ENCODE data around the gene RFTN1. TPM values are rescaled to one million over a fixed set of nuclear protein-coding genes. Genes with fewer than 3 reads are reported as not detected.

RFTN1 gene
- total and polyA plus RNA-seq, 2 experiments from 2014 or later: 3.3 to 7.2 TPM

DNA sequence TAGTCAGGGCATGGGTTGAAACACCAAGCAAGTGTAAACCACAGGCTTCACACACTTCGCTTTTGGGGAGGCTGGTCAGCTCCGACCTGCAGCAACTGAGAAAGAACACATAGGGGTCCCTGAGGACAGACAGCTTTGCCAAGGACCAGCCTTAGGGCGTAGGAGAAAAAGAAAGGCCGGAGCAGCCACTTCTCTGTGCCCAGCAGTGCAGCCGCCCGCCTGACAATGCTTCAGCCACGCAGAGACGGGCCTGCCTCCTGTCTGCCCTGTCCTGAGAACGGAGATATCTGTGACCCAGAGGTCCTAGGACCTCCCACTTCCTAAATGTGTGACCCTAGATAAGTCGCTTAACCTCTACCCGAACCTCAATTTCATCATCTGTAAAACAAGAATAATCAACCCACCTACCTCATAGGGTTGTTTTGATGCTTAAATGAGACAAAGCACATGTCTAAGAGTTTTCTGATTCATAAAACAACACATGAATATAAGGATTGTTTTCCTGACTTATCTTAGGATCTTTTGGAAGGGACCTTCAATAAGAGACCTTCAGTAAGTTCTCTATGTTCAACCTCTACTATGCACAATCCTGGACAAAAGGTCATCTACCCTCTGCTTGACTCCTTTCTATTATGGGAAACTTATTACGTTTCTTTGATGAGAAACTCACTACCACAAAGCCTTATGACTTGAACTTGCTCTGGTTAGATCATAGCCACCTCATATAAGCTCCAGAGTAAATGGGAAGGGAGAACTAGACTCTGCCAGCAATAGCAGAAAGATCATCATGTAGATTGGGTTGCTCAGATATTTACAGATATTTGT, 32.9 kb upstream of the RFTN1 start (continued):
- TF ChIP-seq, protein P1, sequence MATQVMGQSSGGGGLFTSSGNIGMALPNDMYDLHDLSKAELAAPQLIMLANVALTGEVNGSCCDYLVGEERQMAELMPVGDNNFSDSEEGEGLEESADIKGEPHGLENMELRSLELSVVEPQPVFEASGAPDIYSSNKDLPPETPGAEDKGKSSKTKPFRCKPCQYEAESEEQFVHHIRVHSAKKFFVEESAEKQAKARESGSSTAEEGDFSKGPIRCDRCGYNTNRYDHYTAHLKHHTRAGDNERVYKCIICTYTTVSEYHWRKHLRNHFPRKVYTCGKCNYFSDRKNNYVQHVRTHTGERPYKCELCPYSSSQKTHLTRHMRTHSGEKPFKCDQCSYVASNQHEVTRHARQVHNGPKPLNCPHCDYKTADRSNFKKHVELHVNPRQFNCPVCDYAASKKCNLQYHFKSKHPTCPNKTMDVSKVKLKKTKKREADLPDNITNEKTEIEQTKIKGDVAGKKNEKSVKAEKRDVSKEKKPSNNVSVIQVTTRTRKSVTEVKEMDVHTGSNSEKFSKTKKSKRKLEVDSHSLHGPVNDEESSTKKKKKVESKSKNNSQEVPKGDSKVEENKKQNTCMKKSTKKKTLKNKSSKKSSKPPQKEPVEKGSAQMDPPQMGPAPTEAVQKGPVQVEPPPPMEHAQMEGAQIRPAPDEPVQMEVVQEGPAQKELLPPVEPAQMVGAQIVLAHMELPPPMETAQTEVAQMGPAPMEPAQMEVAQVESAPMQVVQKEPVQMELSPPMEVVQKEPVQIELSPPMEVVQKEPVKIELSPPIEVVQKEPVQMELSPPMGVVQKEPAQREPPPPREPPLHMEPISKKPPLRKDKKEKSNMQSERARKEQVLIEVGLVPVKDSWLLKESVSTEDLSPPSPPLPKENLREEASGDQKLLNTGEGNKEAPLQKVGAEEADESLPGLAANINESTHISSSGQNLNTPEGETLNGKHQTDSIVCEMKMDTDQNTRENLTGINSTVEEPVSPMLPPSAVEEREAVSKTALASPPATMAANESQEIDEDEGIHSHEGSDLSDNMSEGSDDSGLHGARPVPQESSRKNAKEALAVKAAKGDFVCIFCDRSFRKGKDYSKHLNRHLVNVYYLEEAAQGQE (IDR thresholded peaks at IDR 0.05; ENCODE audit: unreplicated experiment): no peak

DNA sequence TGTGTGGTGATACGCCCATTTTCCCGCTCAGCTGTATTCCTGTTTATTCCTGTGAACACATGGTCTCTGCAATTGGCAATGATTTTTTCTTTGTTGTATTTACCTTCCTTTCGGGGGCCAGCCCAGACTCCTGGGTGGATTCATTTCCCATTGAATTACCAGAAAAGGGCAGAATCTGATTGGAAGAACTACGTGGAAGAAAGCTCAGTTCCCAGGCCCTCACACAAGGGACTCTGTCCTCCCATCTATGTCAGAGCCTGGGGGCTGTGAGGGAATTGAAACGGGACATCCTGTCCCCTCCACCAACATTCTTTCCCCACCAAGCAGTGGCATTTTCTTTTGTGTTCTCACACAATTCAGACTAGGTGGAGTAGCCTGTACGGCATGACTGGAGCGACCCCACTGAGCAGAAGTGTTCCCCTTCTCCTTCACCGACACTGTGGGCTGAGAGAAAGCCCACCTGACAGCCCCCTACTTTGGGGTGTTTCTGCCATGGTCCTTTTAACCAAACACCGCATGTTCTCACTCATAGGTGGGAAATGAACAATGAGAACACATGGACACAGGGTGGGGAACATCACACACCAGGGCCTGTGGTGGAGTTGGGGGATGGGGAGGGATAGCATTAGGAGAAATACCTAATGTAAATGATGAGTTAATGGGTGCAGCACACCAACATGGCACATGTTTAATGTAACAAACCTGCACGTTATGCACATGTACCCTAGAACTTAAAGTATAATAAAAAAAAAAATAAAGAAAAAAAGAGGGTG, 32.1 kb upstream of the RFTN1 start:
- Histone ChIP-seq H3K27me3 (ENCODE audit: insufficient read depth) (no peaks in the 10 kb centered on the region), H3K4me1 (ENCODE audit: insufficient read depth) (peaks cover 9% of the 10 kb centered on the region; the same call in 1 of the 2 replicates), H3K79me2 (replicated peaks; ENCODE audit: insufficient read depth) (no peaks in the 10 kb centered on the region), H3K4me3 (no peak overlapping the region), H3K27ac (ENCODE audit: low read depth) (no peak overlapping the region), H3K36me3 (ENCODE audit: insufficient read depth) (no peaks in the 10 kb centered on the region), H3F3A (replicated peaks; ENCODE audit: low read depth) (no peaks in the 10 kb centered on the region), H4K20me1 (replicated peaks; ENCODE audit: insufficient read depth) (no peaks in the 10 kb centered on the region), H3K9me2 (ENCODE audit: insufficient read depth) (no peaks in the 10 kb centered on the region), H2AFZ (peak overlapping the region; percentile 80), H3K4me2 (no peak overlapping the region)
- H3K9me3 Mint-ChIP-seq: no peaks in the 10 kb centered on the region
- no peak overlapping the region for H3K27ac Mint-ChIP-seq
- H3K27me3 Mint-ChIP-seq (ENCODE audit: insufficient read depth, low read depth, poor library complexity): peaks cover 2% of the 10 kb centered on the region
- H3K4me1 Mint-ChIP-seq: peaks cover 7% of the 10 kb centered on the region; the same call in 2 of the 3 replicates
- no peak overlapping the region for H3K4me3 Mint-ChIP-seq
- DNase-seq (ENCODE audit: low spot score): no peak
- no peaks in the 10 kb centered on the region for H3K36me3 Mint-ChIP-seq (ENCODE audit: low read depth)
- ATAC-seq: no peak
- no peak for TF ChIP-seq CREB1 (CRISPR knock-in tag; IDR thresholded peaks at IDR 0.05; ENCODE audit: low read depth)
- TF ChIP-seq, protein P2, sequence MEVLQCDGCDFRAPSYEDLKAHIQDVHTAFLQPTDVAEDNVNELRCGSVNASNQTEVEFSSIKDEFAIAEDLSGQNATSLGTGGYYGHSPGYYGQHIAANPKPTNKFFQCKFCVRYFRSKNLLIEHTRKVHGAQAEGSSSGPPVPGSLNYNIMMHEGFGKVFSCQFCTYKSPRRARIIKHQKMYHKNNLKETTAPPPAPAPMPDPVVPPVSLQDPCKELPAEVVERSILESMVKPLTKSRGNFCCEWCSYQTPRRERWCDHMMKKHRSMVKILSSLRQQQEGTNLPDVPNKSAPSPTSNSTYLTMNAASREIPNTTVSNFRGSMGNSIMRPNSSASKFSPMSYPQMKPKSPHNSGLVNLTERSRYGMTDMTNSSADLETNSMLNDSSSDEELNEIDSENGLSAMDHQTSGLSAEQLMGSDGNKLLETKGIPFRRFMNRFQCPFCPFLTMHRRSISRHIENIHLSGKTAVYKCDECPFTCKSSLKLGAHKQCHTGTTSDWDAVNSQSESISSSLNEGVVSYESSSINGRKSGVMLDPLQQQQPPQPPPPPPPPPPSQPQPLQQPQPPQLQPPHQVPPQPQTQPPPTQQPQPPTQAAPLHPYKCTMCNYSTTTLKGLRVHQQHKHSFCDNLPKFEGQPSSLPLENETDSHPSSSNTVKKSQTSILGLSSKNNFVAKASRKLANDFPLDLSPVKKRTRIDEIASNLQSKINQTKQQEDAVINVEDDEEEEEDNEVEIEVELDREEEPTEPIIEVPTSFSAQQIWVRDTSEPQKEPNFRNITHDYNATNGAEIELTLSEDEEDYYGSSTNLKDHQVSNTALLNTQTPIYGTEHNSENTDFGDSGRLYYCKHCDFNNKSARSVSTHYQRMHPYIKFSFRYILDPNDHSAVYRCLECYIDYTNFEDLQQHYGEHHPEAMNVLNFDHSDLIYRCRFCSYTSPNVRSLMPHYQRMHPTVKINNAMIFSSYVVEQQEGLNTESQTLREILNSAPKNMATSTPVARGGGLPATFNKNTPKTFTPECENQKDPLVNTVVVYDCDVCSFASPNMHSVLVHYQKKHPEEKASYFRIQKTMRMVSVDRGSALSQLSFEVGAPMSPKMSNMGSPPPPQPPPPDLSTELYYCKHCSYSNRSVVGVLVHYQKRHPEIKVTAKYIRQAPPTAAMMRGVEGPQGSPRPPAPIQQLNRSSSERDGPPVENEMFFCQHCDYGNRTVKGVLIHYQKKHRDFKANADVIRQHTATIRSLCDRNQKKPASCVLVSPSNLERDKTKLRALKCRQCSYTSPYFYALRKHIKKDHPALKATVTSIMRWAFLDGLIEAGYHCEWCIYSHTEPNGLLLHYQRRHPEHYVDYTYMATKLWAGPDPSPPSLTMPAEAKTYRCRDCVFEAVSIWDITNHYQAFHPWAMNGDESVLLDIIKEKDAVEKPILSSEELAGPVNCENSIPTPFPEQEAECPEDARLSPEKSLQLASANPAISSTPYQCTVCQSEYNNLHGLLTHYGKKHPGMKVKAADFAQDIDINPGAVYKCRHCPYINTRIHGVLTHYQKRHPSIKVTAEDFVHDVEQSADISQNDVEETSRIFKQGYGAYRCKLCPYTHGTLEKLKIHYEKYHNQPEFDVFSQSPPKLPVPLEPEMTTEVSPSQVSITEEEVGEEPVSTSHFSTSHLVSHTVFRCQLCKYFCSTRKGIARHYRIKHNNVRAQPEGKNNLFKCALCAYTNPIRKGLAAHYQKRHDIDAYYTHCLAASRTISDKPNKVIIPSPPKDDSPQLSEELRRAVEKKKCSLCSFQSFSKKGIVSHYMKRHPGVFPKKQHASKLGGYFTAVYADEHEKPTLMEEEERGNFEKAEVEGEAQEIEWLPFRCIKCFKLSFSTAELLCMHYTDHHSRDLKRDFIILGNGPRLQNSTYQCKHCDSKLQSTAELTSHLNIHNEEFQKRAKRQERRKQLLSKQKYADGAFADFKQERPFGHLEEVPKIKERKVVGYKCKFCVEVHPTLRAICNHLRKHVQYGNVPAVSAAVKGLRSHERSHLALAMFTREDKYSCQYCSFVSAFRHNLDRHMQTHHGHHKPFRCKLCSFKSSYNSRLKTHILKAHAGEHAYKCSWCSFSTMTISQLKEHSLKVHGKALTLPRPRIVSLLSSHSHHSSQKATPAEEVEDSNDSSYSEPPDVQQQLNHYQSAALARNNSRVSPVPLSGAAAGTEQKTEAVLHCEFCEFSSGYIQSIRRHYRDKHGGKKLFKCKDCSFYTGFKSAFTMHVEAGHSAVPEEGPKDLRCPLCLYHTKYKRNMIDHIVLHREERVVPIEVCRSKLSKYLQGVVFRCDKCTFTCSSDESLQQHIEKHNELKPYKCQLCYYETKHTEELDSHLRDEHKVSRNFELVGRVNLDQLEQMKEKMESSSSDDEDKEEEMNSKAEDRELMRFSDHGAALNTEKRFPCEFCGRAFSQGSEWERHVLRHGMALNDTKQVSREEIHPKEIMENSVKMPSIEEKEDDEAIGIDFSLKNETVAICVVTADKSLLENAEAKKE (CRISPR knock-in tag; IDR thresholded peaks at IDR 0.05): no peak
- TF ChIP-seq, protein P3, sequence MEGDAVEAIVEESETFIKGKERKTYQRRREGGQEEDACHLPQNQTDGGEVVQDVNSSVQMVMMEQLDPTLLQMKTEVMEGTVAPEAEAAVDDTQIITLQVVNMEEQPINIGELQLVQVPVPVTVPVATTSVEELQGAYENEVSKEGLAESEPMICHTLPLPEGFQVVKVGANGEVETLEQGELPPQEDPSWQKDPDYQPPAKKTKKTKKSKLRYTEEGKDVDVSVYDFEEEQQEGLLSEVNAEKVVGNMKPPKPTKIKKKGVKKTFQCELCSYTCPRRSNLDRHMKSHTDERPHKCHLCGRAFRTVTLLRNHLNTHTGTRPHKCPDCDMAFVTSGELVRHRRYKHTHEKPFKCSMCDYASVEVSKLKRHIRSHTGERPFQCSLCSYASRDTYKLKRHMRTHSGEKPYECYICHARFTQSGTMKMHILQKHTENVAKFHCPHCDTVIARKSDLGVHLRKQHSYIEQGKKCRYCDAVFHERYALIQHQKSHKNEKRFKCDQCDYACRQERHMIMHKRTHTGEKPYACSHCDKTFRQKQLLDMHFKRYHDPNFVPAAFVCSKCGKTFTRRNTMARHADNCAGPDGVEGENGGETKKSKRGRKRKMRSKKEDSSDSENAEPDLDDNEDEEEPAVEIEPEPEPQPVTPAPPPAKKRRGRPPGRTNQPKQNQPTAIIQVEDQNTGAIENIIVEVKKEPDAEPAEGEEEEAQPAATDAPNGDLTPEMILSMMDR (conservative IDR thresholded peaks at IDR 0.05; ENCODE audit: low read depth in 2 of 2): no peak
- no peak for TF ChIP-seq POLR2AphosphoS5 (IDR thresholded peaks at IDR 0.05; ENCODE audit: low read depth)
- no peak for TF ChIP-seq JUNB (IDR thresholded peaks at IDR 0.05; ENCODE audit: unreplicated experiment)
- no peak for TF ChIP-seq EZH2phosphoT487 (IDR thresholded peaks at IDR 0.05; ENCODE audit: unreplicated experiment)
- no peak for TF ChIP-seq NANOG (IDR thresholded peaks at IDR 0.05; ENCODE audit: borderline replicate concordance)
- TF ChIP-seq, protein P4, sequence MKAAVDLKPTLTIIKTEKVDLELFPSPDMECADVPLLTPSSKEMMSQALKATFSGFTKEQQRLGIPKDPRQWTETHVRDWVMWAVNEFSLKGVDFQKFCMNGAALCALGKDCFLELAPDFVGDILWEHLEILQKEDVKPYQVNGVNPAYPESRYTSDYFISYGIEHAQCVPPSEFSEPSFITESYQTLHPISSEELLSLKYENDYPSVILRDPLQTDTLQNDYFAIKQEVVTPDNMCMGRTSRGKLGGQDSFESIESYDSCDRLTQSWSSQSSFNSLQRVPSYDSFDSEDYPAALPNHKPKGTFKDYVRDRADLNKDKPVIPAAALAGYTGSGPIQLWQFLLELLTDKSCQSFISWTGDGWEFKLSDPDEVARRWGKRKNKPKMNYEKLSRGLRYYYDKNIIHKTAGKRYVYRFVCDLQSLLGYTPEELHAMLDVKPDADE (IDR thresholded peaks at IDR 0.05): no peak
- no peak for TF ChIP-seq ZNF331 (CRISPR knock-in tag; IDR thresholded peaks at IDR 0.05; ENCODE audit: low read depth)

Data from GM23338 (cell line).